Stimulated activated CD4-positive, alpha-beta T cell treated with anti-CD3 and anti-CD28 coated beads, Interleukin-12 subunit alpha, Interleukin-12 subunit beta, amount 100 ng/mL, for 48 hours (primary cell): ENCODE data around the gene MRPL27.

ENCODE experiments used
- DNase-seq, 3 donors: peaks; one replicate each; pipeline ENCODE4 v3.0.0-alpha.2; 2020; ENCODE audit warnings: low read depth in 2 of 3, low spot score in 1 of 3

The MRPL27 gene

DNA sequence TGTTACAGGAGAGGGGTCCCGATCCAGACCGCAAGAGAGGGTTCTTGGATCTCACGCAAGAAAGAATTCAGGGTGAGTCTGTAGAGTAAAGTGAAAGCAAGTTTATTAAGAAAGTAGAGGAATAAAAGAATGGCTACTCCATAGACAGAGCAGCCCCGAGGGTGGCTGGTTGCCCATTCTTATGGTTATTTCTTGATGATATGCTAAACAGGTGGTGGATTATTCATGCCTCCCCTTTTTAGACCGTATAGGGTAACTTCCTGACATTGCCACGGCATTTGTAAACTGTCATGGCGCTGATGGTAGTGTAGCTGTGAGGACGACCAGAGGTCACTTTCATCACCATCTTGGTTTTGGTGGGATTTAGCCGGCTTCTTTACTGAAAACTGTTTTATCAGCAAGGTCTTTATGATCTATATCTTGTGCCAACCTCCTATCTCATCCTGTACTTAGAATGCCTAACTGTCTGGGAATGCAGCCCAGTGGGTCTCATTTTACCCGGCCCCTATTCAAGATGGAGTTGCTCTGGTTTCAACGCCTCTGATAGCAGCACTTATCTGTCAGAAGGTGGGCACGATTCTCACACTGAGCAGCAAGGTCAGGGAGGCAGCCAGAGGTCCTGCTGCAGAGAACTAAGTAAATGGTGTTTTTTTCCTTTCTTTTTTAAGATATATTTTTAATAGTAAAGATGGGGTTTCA is 53.5 kb downstream of the MRPL27 start:
- no peak for DNase-seq

DNA sequence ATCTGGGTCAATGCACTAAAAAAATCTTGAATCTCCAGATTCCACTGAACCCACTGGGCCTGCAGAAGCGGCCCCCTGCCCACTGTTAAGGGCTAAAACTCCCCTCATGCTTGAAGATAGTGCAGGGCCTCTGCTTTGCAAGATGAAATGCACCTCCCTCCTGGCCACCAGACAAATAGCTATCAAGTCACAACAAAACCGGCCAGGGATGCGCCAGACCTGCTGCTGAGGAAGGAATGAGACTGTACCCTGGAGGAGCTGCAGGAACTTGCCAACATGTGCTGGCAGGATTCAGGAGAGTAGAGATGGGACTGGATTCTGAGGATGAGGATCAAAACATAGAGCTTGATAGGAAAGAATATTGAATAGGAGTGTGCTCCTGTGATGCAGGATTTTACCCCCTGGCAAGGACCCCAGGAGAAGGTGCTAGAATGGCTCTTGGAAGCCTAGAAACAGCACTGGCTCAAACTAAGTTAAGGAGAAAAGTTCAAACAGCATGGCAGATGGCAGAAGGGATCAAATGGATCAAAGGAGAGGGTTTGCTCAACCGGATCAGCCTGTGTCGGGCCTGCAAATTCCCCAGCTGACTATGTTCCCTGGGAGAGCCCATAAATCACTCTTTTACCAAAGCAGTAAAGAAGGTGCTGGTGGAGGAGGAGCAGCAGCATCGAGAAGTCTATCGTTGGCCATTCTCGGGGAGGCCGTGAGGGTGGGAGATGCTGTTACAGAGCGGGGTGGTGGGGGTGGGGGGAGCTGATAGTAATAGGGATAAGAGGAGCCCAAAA is 54.3 kb downstream of the MRPL27 start:
- DNase-seq: no peak
